ENCODE measurements around the gene MEST. TPM values are rescaled to one million over a fixed set of nuclear protein-coding genes. Genes with fewer than 3 reads are reported as not detected.

Gene MEST
- total RNA-seq, 1 experiment from 2014 or later: 112 TPM

DNA sequence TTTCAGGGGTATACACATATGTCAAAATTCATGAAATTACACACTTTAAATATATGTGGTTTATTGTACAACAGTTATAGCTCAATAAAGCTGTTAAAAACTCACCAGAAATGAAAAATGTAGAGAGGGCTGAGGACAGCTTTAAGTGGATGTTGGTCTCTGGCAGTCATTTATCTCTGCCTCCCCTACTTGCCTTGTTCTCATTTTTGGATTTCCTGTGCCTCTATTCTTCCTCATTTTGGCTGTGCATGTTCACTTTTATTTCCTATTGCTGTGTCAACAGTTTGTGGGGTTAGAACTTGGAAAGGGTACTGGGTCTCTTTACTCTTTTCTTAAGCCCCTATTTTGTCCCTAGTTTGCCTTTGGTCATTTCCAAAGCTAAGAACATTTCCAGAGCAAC is 18.6 kb upstream of the MEST start:
- Histone ChIP-seq H3K9ac (ENCODE audit: extremely low read depth, insufficient read length, low read length) (no peak overlapping the region), H2BK15ac (ENCODE audit: low read depth, low read length) (no peak overlapping the region), H3K23ac (ENCODE audit: insufficient read length, low read depth, low read length) (no peak overlapping the region), H3K18ac (ENCODE audit: insufficient read length, low read depth, low read length) (no peak overlapping the region), H3K27ac (ENCODE audit: insufficient read length, low read depth, low read length) (no peak overlapping the region), H2BK5ac (ENCODE audit: insufficient read length, low read length) (no peak overlapping the region), H3K4ac (ENCODE audit: low read depth, low read length) (no peak overlapping the region), H3K27me3 (ENCODE audit: insufficient read depth, low read length) (no peaks in the 10 kb centered on the region), H3K79me1 (ENCODE audit: insufficient read depth, low read depth, low read length, poor library complexity, severe bottlenecking) (no peaks in the 10 kb centered on the region), H2AK5ac (ENCODE audit: insufficient read length, low read length) (no peak overlapping the region), H2AFZ (ENCODE audit: low read length) (no peak overlapping the region), H3K56ac (ENCODE audit: insufficient read length, low read depth, low read length) (no peak overlapping the region), H4K91ac (ENCODE audit: insufficient read length, low read depth, low read length) (no peak overlapping the region), H3K14ac (ENCODE audit: insufficient read depth, low read length) (no peak overlapping the region), H2BK120ac (ENCODE audit: low read depth, low read length, poor library complexity, severe bottlenecking) (no peak overlapping the region), H4K8ac (replicated peaks; ENCODE audit: insufficient read length, low read depth, low read length) (no peak overlapping the region), H3K23me2 (ENCODE audit: insufficient read length, low read depth, low read length, poor library complexity, severe bottlenecking) (no peaks in the 10 kb centered on the region), H4K20me1 (ENCODE audit: control insufficient read depth, insufficient read depth, insufficient read length) (no peaks in the 10 kb centered on the region), H2BK12ac (ENCODE audit: insufficient read length, low read depth, low read length) (no peak overlapping the region), H3K4me2 (ENCODE audit: insufficient read depth, insufficient read length, low read length) (no peak overlapping the region), H2BK20ac (ENCODE audit: low read depth, low read length, poor library complexity, severe bottlenecking) (no peak overlapping the region), H3K4me1 (ENCODE audit: insufficient read depth, low read length) (no peaks in the 10 kb centered on the region), H3T11ph (ENCODE audit: low read length) (no peak overlapping the region), H3K79me2 (ENCODE audit: insufficient read depth, low read length) (no peaks in the 10 kb centered on the region), H4K5ac (ENCODE audit: insufficient read length, low read depth, low read length) (no peak overlapping the region), H3K9me3 (ENCODE audit: control insufficient read depth, low read depth, low read length) (no peaks in the 10 kb centered on the region)
- Mint-ChIP-seq H3K4me3 (no peak overlapping the region), H3K27ac (no peak overlapping the region), H3K27me3 (ENCODE audit: low read depth) (0 out of 2 replicates have a peak, but pooled peaks cover 1% of the 10 kb centered on the region), H3K4me1 (peaks cover 14 to 17% of the 10 kb centered on the region in 2 experiments), H3K9me3 (peaks cover 0 to 2% of the 10 kb centered on the region in 2 experiments; a peak in 2 of 5 replicates), H3K36me3 (ENCODE audit: insufficient read depth in 1 of 3, low read depth in 3 of 3) (peaks cover 0 to 2% (median 0%) of the 10 kb centered on the region in 3 experiments; a peak in 1 of 7 replicates)
- DNase-seq: no peak
- TF ChIP-seq, protein P1, sequence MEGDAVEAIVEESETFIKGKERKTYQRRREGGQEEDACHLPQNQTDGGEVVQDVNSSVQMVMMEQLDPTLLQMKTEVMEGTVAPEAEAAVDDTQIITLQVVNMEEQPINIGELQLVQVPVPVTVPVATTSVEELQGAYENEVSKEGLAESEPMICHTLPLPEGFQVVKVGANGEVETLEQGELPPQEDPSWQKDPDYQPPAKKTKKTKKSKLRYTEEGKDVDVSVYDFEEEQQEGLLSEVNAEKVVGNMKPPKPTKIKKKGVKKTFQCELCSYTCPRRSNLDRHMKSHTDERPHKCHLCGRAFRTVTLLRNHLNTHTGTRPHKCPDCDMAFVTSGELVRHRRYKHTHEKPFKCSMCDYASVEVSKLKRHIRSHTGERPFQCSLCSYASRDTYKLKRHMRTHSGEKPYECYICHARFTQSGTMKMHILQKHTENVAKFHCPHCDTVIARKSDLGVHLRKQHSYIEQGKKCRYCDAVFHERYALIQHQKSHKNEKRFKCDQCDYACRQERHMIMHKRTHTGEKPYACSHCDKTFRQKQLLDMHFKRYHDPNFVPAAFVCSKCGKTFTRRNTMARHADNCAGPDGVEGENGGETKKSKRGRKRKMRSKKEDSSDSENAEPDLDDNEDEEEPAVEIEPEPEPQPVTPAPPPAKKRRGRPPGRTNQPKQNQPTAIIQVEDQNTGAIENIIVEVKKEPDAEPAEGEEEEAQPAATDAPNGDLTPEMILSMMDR (conservative IDR thresholded peaks at IDR 0.05): no peak
